Right lobe of liver (tissue), 4 donors: ENCODE results near the gene KCND3.

ENCODE experiments used
- POLR2A ChIP-seq: fragments of 450-650 bp; IDR thresholded peaks from one replicate; pipeline ENCODE4 v1.6.1; 2017; ENCODE audit warnings: antibody characterized with exemption, mild to moderate bottlenecking
- TF ChIP-seq, protein P1 (sequence below), 4 donors: fragments of 200-600 bp in 3 of 4; fragments of 450-650 bp in 1 of 4; IDR thresholded peaks; one replicate each; pipeline versions ENCODE4 v1.5.1 to v1.8.0; 2016 to 2022; ENCODE audit warnings: antibody characterized with exemption in 4 of 4, mild to moderate bottlenecking in 2 of 4
- donor health status: DM: no; HTN: no; CAD: no.
- donor health status: DM: no; HTN: no; CAD: no.
- donor health status: DM: no; HTN: yes; CAD: no.

DNA sequence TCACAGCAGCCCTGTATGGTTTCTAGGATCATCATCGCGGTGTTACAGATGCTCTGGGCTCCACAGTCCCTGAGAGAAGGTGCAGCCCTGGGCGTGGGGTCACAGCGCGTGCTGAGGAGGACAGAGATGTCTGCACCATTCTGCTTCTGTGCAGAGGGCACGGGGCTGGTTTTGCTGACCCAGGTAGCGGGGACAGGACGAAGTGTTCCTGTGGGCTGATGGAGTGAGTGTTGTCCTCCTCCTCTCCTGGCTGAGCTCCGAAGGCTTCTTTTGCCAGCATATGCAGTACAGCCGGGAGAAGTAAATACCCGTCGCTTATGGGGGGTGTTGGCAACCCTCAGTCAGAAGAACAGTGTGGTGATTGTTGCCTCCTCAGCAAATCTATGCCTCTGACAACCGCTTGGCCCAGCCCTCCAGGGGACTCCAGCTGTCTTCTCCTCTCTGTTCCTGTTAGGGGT lies 132.2 kb downstream of the KCND3 start:
- TF ChIP-seq, protein P1, sequence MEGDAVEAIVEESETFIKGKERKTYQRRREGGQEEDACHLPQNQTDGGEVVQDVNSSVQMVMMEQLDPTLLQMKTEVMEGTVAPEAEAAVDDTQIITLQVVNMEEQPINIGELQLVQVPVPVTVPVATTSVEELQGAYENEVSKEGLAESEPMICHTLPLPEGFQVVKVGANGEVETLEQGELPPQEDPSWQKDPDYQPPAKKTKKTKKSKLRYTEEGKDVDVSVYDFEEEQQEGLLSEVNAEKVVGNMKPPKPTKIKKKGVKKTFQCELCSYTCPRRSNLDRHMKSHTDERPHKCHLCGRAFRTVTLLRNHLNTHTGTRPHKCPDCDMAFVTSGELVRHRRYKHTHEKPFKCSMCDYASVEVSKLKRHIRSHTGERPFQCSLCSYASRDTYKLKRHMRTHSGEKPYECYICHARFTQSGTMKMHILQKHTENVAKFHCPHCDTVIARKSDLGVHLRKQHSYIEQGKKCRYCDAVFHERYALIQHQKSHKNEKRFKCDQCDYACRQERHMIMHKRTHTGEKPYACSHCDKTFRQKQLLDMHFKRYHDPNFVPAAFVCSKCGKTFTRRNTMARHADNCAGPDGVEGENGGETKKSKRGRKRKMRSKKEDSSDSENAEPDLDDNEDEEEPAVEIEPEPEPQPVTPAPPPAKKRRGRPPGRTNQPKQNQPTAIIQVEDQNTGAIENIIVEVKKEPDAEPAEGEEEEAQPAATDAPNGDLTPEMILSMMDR (IDR thresholded peaks at IDR 0.05), result no peak
- TF ChIP-seq POLR2A, result no peak
